Midbrain (tissue), 1 donor: Measurements from ENCODE around the gene ELANE.
"Not testable (repeated sequence)": the region's sequence is repeated elsewhere in the genome, so short reads cannot be mapped to it uniquely, and the experiment has no call there.

Experiments used
- DNase-seq: peaks from one replicate; lab custom pipeline; 2025; lab: John Stamatoyannopoulos, UW

ELANE gene

DNA sequence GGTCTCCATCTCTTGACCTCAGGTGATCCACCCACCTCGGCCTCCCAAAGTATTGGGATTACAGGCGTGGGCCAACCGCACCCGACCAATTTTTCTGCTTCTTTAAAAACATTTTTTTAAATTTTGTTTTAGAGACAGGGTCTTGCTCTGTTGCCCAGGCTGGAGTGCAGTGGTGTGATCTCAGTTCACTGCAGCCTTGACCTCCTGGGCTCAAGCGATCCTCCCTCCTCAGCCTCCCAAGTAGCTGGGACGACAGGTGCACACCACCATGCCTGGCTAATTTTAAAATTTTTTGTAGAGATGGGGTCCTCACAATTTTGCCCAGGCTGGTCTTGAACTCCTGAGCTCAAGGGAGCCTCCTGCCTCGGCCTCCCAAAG lies 9.3 kb upstream of the ELANE start:
- DNase-seq = not testable (repeated sequence)

DNA sequence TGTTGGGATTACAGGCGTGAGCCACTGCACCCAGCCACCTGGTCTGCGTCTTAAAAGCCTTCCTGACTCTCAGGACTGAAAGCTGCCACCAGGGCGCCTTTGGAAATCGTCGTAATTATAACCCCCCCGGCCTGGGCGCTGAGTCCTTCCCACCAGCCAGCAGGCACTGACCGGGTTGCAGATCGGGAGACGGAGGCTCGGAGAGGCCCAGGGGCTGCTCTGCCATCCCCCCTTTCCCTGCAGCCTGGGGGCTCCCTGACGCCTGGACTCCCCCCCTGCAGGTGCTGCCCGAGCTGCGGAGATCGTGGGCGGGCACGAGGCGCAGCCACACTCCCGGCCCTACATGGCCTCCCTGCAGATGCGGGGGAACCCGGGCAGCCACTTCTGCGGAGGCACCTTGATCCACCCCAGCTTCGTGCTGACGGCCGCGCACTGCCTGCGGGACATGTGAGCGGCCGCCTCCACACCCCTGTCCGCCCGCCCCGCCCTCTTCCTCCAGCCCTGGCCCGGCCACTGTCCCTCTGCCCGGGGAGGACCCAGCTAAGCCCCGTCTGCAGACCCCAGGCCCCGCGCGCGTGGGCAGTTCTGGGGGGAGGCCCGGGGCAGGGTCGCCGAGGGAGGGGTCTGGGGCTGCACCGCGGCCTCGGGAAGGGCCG lies 8.8 kb upstream of the ELANE start:
- DNase-seq = no peak

- DNase-seq = no peak
Measured at GRCh38 chr19:843836-844545, 8.1 kb upstream of the ELANE start.

- DNase-seq = no peak
Measured at GRCh38 chr19:844546-844971, 7.5 kb upstream of the ELANE start.

- no peak for DNase-seq
Measured at GRCh38 chr19:845707-846521, 6.2 kb upstream of the ELANE start.

- no peak for DNase-seq
Measured at GRCh38 chr19:848386-848921, 3.6 kb upstream of the ELANE start.

DNA sequence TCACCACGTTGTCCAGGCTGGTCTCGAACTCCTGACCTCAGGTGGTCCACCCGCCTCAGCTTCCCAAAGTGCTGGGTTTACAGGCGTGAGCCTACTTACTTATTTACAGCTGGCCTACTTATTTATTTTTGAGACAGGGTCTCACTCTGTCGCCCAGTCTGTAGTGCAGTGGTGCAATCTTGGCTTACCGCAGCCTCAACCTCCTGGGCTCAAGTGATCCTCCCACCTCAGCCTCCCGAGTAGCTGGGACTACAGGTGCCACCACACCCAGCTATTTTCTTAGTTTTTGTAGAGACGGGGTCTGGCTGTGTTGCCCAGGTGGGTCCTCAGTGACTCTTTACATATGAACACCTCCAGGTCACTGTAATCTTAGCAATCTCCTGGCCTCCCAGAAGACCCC lies 2.9 kb upstream of the ELANE start:
- not testable (repeated sequence) for DNase-seq

- peak; percentile 60 for DNase-seq
Measured at GRCh38 chr19:850221-850978, 1.7 kb upstream of the ELANE start.

DNA sequence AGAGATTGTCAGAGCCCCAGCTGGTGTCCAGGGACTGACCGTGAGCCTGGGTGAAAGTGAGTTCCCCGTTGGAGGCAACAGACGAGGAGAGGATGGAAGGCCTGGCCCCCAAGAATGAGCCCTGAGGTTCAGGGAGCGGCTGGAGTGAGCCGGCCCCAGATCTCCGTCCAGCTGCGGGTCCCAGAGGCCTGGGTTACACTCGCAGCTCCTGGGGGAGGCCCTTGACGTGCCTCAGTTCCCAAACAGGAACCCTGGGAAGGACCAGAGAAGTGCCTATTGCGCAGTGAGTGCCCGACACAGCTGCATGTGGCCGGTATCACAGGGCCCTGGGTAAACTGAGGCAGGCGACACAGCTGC lies 1.1 kb upstream of the ELANE start:
- no peak for DNase-seq

DNA sequence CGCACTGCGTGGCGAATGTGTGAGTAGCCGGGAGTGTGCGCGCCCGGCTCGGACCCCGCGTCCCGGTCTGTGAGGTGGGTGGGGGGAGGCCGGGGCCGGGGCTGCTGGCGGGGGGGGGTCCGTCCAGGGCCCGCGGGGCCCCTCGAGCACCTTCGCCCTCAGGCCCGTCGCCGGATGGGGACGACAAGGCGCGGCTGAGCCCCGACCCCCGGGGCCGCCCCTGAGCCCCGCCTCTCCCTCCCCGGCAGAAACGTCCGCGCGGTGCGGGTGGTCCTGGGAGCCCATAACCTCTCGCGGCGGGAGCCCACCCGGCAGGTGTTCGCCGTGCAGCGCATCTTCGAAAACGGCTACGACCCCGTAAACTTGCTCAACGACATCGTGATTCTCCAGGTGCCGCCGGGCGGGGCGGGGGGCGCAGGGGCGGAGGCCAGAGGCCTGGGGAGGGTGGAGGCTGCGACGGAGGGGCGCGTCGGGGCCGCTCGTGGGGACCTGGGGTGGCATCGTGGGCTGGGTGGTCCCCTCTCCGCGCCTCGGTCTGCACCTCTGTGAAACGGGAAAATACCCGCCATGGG lies 997 bp downstream of the ELANE start:
- no peak for DNase-seq

GRCh38 chr19:853614-854220 lies 1.6 kb downstream of the ELANE start:
- not testable (repeated sequence) for DNase-seq

DNA sequence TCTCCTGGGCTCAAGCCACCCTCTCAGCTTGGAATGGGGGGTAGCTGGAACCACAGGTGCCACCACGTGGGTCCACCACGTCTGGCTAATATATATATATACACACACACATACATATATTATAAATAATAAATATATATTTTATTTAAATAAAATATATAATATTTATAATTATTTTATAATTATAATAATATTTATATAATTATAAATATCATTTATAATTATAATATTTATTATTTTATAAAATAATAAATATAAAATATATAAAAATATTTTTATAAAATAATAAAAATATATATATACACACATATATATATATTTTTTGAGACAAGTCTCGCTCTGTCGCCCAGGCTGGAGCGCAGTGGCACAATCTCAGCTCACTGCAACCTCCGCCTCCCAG lies 2.4 kb downstream of the ELANE start:
- no peak for DNase-seq

- no peak for DNase-seq
Measured at GRCh38 chr19:855142-855541, 3.0 kb downstream of the ELANE start.

DNA sequence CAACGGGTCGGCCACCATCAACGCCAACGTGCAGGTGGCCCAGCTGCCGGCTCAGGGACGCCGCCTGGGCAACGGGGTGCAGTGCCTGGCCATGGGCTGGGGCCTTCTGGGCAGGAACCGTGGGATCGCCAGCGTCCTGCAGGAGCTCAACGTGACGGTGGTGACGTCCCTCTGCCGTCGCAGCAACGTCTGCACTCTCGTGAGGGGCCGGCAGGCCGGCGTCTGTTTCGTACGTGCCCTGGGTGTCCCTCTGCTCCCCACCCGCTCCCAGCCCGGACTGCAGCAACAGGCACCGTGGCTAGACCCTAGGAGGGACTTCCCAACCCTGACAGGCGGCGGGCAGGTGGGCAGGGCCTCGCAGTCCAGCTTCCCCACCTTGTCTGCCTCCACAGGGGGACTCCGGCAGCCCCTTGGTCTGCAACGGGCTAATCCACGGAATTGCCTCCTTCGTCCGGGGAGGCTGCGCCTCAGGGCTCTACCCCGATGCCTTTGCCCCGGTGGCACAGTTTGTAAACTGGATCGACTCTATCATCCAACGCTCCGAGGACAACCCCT lies 3.5 kb downstream of the ELANE start:
- no peak for DNase-seq

DNA sequence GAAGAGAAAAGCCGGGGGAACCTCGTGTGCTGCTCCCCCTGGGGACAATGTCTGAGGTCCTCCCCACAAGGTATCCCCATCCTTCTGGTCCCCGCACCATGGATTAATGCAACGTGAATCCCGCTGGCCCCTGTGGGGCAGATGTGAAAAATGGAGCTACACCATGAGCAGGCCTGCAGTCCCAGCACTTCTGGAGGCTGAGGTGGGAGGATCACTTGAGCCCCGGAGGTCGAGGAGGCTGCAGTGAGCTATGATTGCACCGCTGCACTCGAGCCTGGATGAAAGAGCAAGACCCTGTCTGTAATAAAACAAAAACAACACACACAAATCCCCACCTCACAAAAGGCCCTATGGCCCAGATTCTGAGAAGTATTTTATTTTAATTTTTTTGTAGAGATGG lies 6.2 kb downstream of the ELANE start:
- no peak for DNase-seq

DNA sequence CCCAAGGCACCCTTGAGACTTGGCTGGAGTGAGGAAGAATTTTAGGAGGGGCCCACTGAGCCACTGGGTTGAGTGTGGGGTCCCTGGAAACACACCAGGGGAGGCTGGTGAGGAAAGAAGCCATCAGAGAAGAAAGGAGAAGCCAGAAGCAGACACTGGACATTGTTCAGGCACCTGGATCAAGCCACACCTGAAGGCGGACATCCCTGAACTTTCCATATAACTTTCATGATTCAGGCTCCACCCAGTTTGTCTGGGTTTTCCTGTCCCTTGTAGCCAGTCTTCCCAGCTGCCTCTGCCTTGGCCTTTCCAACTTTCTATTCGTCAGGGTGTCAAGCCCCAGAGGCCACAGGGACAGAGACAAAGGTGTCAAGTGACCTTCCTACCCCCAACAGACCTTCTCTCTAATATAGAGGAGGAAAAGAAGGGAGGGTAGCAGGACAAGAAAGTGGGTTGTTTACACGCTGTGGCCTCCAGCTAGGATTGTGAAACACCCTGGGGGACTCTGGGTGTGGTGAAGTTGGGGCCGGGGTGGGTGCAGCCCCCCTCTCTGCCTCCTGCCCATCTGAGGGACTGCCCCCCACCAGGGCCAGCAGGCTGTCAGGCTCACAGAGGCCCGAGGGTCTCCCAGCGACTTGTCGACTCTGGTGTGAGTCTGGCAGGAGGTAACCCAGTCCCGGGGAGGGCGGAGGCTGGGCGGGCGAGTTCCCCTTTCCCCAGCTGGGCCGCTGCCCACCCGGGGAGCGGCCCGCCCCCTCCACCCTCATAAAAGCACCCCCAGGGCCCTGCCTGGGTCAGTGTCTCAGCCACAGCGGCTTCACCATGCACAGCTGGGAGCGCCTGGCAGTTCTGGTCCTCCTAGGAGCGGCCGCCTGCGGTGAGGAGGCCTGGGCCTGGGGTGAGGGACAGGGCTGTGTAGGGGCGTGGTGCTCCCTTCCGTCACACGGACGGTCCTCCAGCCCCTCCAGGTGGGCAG lies 7.1 kb downstream of the ELANE start, which contains the start of gene CFD:
TSS of gene CFD (plus strand) at position 797 of the 976 bp plus-strand sequence. CDS start at position 823, 26 bp downstream.
- DNase-seq = peak; percentile 17

GRCh38 chr19:861141-861755 lies 9.1 kb downstream of the ELANE start:
- DNase-seq = no peak

GRCh38 chr19:861756-862580 lies 9.9 kb downstream of the ELANE start:
- DNase-seq = no peak
